SIG-M5 treated with dmso at 0.1 percent for 504 hours (cell line): Measurements from ENCODE around the gene ADGRB2.

Source experiments
- DNase-seq: peaks from one replicate; lab custom pipeline; 2025; ENCODE audit not compliant: unreplicated experiment; lab: John Stamatoyannopoulos, UW

ADGRB2 gene

DNA sequence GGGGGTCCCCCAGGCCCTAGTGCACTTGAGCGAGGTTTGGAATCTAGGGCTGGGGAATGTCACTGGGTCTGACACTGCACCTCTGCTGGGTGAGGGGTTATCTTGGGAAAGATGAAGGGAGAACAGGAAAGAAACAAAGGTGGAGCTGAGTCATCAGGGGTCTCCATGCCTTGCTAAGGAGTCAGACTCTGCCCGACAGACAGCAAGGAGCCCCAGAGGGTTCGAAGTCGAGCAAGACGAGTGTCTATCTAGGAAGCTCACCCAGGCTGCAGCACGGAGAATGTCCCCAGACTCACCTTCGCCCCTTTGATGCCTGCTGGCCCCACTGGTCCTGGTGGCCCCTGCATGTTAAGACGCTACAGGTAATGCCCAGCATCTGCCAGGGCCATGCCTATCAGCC lies 78.3 kb downstream of the ADGRB2 start:
- no peak for DNase-seq

DNA sequence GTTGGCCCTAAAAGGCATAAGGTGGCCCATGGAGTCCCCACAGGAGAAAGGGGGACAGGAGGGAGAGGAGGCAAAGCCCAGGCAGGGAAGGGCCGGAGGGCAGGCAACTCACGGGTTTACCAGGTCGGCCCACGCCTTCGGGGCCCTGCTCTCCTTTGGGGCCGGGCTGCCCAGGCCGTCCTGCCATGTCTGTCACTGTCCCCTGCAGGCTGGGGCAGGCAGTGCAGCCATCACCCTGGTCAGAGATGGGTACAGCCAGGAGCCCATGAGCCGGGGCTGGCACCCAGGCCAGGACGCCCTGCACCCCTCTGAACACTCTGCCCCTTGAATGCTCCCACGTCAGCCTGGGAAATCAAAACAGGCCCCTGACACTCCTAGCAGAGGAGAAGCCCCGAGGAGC lies 80.1 kb downstream of the ADGRB2 start:
- no peak for DNase-seq

DNA sequence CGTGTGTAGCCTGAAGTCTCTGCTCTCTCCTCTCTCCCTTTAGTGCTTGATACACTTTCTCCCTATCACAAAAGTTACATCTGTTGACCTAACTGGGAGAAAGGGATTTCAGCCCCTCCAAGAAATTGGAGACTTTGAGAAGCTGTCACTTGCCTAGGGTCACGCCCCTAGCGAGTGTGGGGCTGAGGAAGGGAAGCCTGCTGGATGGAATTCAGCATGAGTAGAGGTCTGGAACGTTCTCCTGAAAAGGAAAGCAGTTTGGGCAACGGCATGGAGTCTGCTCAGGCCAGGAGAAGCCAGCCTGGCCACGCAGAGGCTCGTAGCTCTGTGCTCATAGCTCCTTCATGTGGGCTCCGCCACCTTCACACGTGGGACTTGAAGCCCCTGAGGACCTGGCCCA lies 82.7 kb downstream of the ADGRB2 start:
- no peak for DNase-seq

DNA sequence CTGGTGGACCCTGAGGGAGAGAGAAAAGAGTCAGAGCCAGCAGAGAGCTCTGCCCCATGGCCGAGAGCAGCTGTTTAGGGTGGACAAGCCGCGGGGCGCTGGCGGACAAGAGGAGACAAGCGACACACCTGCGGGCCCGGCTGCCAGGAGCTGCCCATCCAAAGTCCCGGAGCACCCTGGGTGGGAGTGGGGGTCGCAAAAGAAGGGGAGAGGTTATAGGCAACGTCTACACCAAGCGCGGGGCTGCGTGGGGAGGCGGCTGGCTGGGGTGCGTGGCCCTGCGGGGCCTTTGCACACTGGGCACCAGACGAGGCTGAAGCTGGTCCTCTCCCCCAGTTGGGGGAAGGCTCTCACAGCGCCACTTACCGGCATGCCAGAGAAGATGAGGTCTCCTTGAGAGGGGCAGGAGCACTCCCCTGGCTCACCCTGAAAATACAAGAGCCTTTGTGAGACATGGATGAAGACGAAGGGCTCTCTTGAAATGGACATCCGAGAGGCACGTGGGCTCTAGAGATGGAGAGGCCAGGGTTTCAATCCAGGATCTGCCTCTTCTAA lies 84.4 kb downstream of the ADGRB2 start:
- no peak for DNase-seq

DNA sequence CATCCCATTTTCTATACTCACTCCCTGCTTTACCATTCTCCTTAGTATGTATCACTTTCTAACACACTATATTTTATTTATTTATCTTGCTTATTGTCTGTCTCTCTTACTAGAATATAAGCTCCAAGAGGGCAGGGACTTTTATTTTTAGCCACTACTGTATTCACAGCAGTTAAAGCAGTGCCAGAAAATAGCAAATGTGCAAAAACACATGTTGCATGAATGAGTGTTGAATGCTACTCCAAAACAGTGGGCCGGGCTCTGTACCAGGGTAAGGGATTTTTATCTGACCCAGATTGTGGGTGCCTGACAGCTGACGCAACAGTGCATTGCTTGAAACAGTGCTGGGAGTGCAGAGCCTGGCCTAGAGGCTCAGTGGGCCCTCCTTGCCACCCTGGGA lies 85.0 kb downstream of the ADGRB2 start:
- DNase-seq, result no peak

DNA sequence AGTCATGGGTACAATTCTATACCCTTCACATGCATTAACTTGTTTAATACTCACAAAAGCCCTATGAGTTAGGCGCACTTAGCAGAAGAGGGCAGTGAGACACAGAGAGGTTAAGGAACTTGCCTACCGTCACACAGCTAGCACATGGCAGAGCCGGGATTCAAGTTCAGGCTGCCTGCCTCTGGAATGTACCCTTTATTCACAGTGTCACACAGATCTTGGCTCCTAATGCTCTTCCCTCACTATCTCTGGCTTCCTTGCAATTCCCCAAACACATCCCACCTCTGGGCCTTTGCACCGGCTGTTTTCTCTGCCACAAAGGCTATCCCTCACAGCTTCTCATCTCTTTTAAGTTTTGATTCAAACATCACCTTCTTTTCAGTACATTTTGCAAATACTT lies 85.5 kb downstream of the ADGRB2 start:
- no peak for DNase-seq

DNA sequence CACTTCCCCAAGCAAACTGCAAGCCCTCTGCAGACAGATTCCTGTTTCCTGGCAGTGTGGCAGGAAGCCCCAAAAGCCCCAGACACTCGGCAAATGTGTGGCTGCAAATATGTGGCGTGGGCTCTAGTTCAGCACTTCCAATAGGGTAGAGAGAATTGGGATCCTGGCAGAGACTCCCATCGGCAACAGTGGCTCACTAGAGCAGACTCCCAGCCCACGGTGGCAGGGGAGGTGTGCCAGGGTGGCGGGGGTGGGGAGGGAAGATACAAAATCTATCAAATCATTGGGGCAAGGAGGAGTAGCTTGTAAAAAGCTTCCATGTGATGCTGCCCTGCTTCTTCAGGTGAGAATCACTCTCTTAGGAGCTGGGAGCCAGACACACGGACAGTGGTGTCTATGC lies 86.2 kb downstream of the ADGRB2 start:
- no peak for DNase-seq

DNA sequence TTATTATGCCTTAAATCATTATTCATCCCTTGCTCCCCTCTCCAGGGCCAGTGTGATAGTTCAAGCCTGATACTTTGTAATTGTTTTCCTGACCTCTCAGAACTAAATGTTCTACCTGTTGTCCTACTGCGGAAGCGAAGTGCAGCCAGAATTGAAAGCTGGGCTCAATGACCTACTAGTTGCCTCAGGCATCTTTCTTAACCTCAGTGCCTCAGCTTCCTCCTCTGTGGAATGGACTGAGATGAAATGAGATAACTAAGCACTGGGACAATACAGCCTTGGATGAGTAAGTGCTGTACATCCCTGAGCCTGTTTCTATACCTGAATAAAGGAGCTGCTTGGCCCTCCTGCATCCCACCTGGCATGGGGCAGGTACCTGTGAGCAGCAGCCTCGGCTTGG lies 86.7 kb downstream of the ADGRB2 start:
- no peak for DNase-seq
